AG08395 (cell line): Measurements from ENCODE around the gene SRPK2.
"Not testable (repeated sequence)": the region's sequence is repeated elsewhere in the genome, so short reads cannot be mapped to it uniquely, and the experiment has no call there.

Source experiments
- DNase-seq: peaks from one replicate; pipeline ENCODE4 v3.0.0; 2012; ENCODE audit warnings: mixed read lengths, low spot score

SRPK2 gene

GRCh38 chr7:105267244-105267643 lies 121.5 kb downstream of the SRPK2 start:
- DNase-seq = no peak

DNA sequence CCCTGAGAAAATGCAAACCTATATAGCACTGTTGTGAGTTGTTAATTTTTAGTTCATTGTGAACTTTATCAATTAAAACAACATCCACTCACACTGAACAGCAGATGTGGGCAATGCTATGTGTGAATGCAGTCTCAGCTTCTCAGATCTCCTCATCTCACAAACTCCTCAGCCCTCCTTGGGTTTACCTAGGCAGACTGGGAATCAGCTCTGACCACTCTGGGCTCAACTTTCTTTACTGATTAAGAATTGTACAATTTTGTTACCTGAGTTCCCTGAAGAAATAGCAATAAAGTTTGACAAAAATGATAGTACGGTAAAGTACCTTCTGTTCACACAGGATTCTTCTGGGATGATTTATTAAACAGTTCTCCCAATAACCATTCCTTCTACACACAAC lies 124.0 kb downstream of the SRPK2 start:
- DNase-seq = no peak

DNA sequence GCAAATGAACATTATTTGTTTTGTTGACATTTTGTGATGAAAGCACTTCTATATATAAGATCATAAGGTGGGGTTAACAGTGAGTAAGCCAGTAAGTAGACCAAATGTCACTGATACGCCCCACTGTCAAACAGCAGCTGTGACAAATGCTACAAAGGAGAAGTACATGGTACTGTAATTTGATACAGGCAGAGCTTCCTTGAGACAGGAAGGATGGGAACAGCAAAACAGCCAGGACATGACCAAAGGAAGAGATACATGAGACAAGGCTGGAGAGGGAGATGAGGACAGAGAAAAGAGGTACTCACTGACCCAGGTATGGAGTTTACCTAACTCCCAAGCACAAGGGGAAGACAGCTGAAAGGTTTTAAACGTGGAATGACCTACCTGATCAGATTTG lies 127.0 kb downstream of the SRPK2 start:
- DNase-seq = no peak

- not testable (repeated sequence) for DNase-seq
These were observed 128.4 kb downstream of the SRPK2 start for GRCh38 chr7:105260201-105260871.

GRCh38 chr7:105258919-105259318 lies 129.8 kb downstream of the SRPK2 start:
- DNase-seq = not testable (repeated sequence)

- no peak for DNase-seq
These were observed 131.4 kb downstream of the SRPK2 start for GRCh38 chr7:105257338-105257737.

GRCh38 chr7:105256761-105257231 lies 131.9 kb downstream of the SRPK2 start:
- no peak for DNase-seq

DNA sequence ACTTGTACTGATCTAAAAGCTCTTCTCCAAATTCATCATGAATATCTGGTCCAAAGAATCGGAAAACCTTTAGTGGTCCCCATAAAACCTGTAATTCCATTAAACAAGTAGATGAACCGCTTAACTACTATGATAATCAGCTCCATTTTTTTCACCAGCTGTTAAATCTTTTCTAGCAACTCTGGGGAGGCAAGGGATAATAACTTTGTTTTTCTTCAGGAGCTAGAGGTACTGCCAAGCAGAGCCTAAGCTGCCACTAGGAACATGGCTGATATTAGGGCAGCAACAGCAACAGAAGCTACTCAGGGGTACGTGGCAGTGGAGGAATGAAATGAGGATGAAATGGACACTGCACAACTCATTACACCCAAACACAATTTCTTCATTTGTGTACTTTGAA lies 138.0 kb downstream of the SRPK2 start:
- DNase-seq = no peak

GRCh38 chr7:105250239-105250638 lies 138.5 kb downstream of the SRPK2 start:
- no peak for DNase-seq

DNA sequence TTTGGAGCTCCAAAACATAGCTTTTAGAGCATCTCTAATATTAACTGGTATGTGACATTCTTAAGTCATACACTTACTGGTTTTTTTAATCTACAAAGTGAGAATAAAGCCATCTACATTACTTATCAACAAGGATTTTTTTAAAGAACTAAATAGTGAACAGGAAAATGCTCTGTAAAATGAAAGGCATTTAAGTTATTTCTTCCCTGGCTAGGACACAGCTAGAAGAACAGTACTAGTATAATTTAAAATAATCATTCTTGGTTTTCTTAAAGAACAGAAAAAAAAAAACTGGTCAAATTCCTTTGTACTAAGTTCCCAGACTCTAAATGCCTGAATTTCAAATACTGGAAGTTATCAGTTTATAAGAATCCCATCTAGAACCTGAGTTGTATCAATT lies 139.5 kb downstream of the SRPK2 start:
- DNase-seq = no peak

DNA sequence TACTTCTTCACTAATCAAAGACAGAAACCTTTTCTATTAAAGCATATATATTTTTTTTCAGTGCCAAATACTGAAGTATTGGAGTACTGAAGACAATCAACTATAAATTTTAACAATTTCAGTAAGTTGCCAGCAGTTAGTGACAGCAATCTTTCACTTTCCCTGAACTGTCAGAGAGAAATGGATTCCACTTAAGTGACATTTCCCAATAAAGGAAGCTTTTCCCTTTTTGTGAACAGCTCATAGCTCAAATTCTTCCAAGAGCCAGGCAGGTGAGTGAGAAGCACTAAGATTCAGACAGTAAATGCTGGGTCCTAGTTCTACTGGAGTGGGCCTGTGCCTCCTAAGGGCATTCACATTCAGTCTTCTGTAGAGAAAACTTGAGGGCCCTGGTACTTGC lies 142.0 kb downstream of the SRPK2 start:
- no peak for DNase-seq

DNA sequence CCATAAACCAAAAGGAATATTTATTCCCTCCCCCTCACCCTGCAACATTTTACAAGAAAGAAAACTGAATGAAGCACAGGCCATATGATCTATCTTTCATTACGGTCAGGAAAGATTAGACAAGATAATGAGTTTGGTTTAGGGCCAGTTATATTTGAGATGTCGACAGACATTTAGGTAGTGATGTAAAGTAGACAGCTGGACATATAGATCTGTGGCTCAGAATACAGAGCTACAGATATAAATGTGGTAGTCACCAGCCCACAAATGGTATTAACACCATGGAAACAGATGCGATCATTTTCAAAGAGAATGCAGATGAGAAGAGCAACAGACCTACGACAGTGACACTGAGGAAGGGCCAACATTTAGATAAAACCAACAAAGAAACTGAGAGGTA lies 142.5 kb downstream of the SRPK2 start:
- DNase-seq = no peak

GRCh38 chr7:105245398-105246114 lies 143.2 kb downstream of the SRPK2 start:
- no peak for DNase-seq

DNA sequence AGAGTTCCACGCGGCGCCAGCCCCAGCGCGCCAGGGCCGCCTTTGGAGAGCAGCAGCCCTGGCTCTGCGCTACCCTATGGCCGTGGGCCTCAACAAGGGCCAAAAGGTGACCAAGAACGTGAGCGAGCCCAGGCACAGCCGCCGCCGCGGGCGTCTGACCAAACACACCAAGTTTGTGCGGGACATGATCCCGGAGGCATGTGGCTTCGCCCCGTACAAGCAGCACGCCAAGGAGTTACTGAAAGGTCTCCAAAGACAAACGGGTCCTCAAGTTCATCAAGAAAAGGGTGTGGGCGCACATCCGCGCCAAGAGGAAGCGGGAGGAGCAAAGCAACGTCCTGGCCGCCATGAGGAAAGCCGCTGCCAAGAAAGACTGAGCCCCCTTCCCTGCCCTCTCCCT lies 144.1 kb downstream of the SRPK2 start:
- DNase-seq = no peak

GRCh38 chr7:105241198-105241597 lies 147.5 kb downstream of the SRPK2 start:
- DNase-seq = no peak

- DNase-seq = no peak
These were observed 150.4 kb downstream of the SRPK2 start for GRCh38 chr7:105238198-105238765.

DNA sequence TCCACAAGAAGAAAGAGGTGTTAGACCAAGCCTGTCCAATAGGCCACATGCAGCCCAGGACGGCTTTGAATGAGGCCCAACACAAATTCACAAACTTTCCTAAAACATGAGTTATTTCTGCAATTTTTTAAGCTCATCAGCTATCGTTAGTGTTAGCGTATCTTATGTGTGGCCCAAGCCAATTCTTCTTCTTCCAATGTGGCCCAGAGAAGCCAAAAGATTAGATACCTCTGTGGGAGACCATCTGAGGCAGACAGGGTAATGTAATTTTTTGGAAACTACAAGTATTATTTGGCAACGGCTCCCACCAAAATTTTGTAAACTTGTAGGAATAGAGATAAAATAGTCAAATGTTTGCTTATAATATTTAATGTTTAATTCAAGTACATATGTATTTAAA lies 153.8 kb downstream of the SRPK2 start:
- DNase-seq = no peak

GRCh38 chr7:105232829-105233291 lies 155.9 kb downstream of the SRPK2 start:
- not testable (repeated sequence) for DNase-seq

DNA sequence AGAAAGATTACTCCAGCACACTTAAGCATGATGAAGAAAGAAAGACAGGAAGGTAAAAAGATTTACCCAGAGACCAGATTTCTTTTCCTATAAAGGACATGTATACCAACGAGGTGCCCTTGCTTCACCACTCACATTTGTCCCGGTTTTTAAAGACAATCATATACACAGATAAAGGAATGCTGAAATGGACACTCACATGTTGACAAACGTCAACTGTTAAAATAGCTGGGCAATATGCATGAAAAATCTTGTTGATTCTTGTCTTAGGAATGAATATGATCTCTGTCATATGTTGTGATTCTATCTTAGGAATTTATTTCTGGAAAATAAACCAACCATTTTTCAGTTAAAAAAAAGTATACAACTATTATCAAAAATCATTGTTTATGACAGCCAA lies 158.2 kb downstream of the SRPK2 start:
- DNase-seq = no peak

- DNase-seq = no peak
These were observed 159.1 kb downstream of the SRPK2 start for GRCh38 chr7:105229641-105230040.

- no peak for DNase-seq
These were observed 160.2 kb downstream of the SRPK2 start for GRCh38 chr7:105228555-105228954.

GRCh38 chr7:105227391-105227790 lies 161.3 kb downstream of the SRPK2 start:
- DNase-seq = no peak
